ENCODE measurements around the gene PATE3. TPM values are rescaled to one million over a fixed set of nuclear protein-coding genes. Genes with fewer than 3 reads are reported as not detected.

The PATE3 gene
- total RNA-seq, 4 donors from 2014 or later: not detected

- no peaks in the 10 kb centered on the region for H3K36me3 ChIP-seq
- in situ Hi-C loops (cut with MboI; ENCODE audit: low sequenced_read_pairs in 4 of 4) (no loop called here), intact Hi-C loops (cut with DNase I; ENCODE audit: low total_unique reads) (no loop called here)
- ATAC-seq: no peak
- no peaks in the 10 kb centered on the region for H3K9me3 ChIP-seq
- no peak overlapping the region for H3K27ac ChIP-seq
- no peaks in the 10 kb centered on the region for H3K4me1 ChIP-seq
- H3K27me3 ChIP-seq: no peaks in the 10 kb centered on the region
- no peak for TF ChIP-seq POLR2A (IDR thresholded peaks at IDR 0.05)
- no peak for TF ChIP-seq CTCF (IDR thresholded peaks at IDR 0.05 in 4 of 5, conservative IDR thresholded peaks at IDR 0.05 in 1 of 5)
- no peak overlapping the region for H3K4me3 ChIP-seq
- DNase-seq: no peak
Observed at GRCh38 chr11:125756050-125756449, 31.9 kb upstream of the PATE3 start.

GRCh38 chr11:125762445-125762844 lies 25.5 kb upstream of the PATE3 start:
- intact Hi-C loops (cut with DNase I; ENCODE audit: low total_unique reads) (no loop called here), in situ Hi-C loops (cut with MboI; ENCODE audit: low sequenced_read_pairs in 4 of 4) (no loop called here)
- H3K27me3 ChIP-seq: no peaks in the 10 kb centered on the region
- H3K27ac ChIP-seq: no peak overlapping the region
- TF ChIP-seq CTCF (IDR thresholded peaks at IDR 0.05 in 4 of 5, conservative IDR thresholded peaks at IDR 0.05 in 1 of 5) (no peak), POLR2A (IDR thresholded peaks at IDR 0.05) (no peak)
- ATAC-seq: no peak
- H3K9me3 ChIP-seq: no peaks in the 10 kb centered on the region
- no peaks in the 10 kb centered on the region for H3K4me1 ChIP-seq
- H3K36me3 ChIP-seq: no peaks in the 10 kb centered on the region
- no peak overlapping the region for H3K4me3 ChIP-seq
- DNase-seq: no peak

DNA sequence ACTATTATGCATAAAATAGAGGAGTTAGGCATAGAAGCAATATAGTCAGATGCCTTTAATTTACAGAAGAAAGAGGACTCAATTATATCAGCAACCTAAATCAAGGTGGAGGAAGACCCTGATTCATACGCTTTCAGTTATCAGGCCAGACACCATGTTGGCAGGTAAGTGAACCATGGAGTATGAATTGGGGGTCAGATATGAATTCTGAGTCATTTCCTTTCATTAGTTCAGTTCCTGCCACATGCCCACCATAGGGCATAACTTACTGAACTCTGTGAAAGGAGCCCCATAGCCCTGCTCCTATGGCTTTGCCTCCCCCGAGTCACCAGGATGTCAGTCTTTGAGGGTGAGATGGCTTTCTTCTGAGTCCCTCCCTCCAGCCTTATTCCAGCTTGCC lies 24.4 kb upstream of the PATE3 start:
- no peak for ATAC-seq
- intact Hi-C loops (cut with DNase I; ENCODE audit: low total_unique reads): no loop called here
- TF ChIP-seq POLR2A (IDR thresholded peaks at IDR 0.05): no peak
- TF ChIP-seq CTCF (IDR thresholded peaks at IDR 0.05 in 4 of 5, conservative IDR thresholded peaks at IDR 0.05 in 1 of 5): no peak

DNA sequence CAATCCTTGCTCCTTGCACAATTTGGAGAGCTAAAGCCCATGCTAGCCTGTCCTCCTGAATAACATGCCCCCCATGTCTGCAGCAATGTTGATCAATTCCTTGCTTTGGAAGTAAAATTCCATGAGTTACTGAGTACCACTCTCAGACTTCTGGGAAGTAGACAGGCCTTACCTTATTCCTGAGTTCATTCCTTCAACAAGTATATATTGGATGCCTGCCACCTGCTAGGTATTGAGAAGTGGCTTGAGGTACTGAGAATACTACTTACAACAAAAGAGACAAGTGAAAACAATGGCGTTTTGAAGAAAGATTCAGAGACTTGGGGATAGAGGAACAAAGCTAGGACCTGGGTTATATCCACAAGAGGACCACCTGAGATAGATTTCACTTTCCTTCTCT lies 21.7 kb upstream of the PATE3 start:
- Histone ChIP-seq H3K27ac (no peak overlapping the region), H3K36me3 (no peaks in the 10 kb centered on the region), H3K27me3 (no peaks in the 10 kb centered on the region), H3K4me3 (no peak overlapping the region), H3K4me1 (no peaks in the 10 kb centered on the region), H3K9me3 (no peaks in the 10 kb centered on the region)
- ATAC-seq (no peak), DNase-seq (no peak)
- TF ChIP-seq POLR2A (IDR thresholded peaks at IDR 0.05) (no peak), CTCF (IDR thresholded peaks at IDR 0.05 in 4 of 5, conservative IDR thresholded peaks at IDR 0.05 in 1 of 5) (no peak)
- intact Hi-C loops (cut with DNase I; ENCODE audit: low total_unique reads): no loop called here
- in situ Hi-C loops (cut with MboI; ENCODE audit: low sequenced_read_pairs in 4 of 4): no loop called here

More for the DNA sequence above, 24.4 kb upstream of the PATE3 start:
- no peaks in the 10 kb centered on the region for H3K27me3 ChIP-seq
- no peak overlapping the region for H3K27ac ChIP-seq
- DNase-seq: no peak
- in situ Hi-C loops (cut with MboI; ENCODE audit: low sequenced_read_pairs in 4 of 4): no loop called here
- no peaks in the 10 kb centered on the region for H3K4me1 ChIP-seq
- H3K36me3 ChIP-seq: no peaks in the 10 kb centered on the region
- no peak overlapping the region for H3K4me3 ChIP-seq
- H3K9me3 ChIP-seq: no peaks in the 10 kb centered on the region

DNA sequence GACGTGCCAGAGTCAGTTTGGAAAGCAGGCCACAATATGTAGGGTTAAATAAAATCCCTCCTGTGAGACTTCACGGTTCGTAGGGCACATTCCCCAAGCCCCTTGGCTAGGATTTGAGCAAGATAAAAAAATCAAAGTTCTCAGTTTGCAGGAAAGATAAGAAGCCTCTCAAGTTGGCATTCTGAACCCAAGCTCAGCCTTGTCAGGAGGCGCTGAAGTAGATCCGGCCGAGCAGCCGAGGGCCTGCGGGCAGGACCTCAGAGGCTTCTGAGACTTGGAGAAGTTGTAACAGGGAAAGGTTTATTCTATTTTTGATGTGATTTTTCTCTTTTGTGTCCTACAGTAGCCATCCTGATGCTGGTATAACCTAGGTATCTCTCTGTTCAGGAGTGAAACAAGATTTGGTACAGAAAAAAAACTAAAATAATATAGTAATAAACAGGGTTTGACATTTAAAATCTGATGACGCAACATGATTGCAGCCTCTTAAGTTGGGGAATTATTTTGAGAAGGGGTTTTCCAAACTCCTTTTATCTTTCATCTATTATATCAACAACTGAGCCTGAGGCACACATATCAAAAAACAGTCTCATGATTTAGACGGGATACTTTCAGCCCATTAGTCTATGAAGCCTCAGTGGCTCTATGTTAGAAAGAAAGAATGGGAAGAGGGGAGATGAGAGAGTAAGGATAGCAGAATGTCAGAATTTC lies 19.4 kb upstream of the PATE3 start:
- no peaks in the 10 kb centered on the region for H3K36me3 ChIP-seq
- TF ChIP-seq POLR2A (IDR thresholded peaks at IDR 0.05): no peak
- no peak for TF ChIP-seq CTCF (IDR thresholded peaks at IDR 0.05 in 4 of 5, conservative IDR thresholded peaks at IDR 0.05 in 1 of 5)
- intact Hi-C loops (cut with DNase I; ENCODE audit: low total_unique reads) (no loop called here), in situ Hi-C loops (cut with MboI; ENCODE audit: low sequenced_read_pairs in 4 of 4) (no loop called here)
- H3K27me3 ChIP-seq: no peaks in the 10 kb centered on the region
- H3K4me3 ChIP-seq: no peak overlapping the region
- ATAC-seq: no peak
- H3K27ac ChIP-seq: no peak overlapping the region
- DNase-seq: no peak
- no peaks in the 10 kb centered on the region for H3K4me1 ChIP-seq
- H3K9me3 ChIP-seq: no peaks in the 10 kb centered on the region
